Activated T-cell treated with anti-CD3 and anti-CD28 coated beads for 24 hours (primary cell): ENCODE data around the gene CYP2C8.
"Not testable (repeated sequence)": the region's sequence is repeated elsewhere in the genome, so short reads cannot be mapped to it uniquely, and the experiment has no call there.

Experiments used
- DNase-seq: peaks from one replicate; pipeline ENCODE4 v3.0.0-alpha.2; 2020; ENCODE audit warnings: low read depth

CYP2C8 gene

DNA sequence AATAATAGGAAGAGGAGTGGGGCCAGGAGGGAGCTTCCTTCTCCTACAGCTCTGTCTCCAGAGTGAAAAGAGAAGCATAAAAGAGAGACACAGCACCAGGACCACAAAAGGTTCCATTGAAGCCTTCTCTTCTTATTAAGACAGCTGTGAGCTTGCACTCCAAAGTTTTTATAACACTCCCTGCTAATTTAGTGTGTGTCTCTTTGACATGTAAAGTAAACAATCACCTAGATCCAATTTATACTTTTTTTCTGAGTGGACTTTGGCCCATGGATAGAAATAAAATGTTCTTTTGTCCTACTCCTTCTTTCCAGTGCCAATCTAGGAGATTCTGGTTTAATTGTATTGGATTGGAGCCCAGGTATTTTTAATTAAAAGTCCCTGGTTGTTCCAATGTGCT, at the start of gene CYP2C8:
CYP2C8 (minus strand) TSS at position 212 of the 400 bp plus-strand sequence; CDS start at position 117, 95 bp downstream.
- no peak for DNase-seq

DNA sequence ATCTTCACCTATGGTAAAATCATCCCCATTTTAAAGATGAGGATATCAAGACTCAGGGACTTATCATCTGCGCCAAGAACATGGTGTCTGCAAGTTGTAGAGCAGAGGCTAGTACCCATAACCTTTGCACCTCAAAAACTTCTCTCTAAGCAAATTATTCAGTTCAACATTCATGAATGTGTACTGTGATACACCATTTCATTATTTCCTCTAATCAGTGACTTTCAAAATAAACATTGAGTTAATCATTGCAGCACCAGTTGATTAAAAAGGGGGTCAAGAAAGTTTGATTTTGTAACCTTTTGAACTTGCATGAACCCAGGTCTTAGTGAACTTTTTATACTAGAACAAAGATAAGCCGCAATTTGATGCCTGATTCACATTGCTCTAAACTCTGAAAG, 47.6 kb upstream of the CYP2C8 start:
- no peak for DNase-seq

DNA sequence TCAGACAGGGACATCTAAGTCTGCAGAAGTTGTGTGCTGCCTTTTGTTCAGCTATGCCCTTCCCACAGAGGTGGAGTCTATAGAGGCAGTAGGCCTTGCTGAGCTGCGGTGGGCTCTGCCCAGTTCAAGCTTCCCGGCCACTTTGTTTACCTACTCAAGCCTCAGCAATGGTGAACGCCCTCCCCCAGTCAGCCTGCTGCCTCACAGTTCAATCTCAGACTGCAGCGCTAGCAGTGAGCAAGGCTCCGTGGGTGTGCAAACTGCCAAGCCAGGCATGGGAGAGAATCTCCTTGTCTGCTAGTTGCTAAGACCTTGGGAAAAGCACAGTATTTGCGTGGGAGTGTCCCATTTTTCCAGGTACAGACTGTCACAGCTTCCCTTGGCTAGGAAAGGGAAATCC, 41.5 kb upstream of the CYP2C8 start:
- not testable (repeated sequence) for DNase-seq

DNA sequence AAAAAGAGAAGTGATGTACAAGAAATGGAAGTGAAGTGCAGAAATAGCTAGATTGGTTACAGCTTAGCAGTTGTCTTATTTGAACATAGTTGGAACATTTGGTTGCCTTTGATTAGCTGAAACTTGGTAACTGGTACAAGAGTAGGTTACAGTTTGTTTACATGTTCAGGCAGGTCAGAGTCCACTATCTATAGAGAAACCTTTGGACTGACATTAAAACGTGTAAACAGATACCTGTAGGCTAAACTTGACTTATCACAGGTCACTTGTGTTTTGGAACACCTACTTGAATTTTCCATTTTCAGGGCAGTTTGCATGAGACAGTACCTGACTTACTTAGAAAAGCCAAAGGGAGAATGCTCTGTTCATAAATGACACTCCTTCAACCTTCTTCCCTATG, 28.5 kb upstream of the CYP2C8 start:
- no peak for DNase-seq

DNA sequence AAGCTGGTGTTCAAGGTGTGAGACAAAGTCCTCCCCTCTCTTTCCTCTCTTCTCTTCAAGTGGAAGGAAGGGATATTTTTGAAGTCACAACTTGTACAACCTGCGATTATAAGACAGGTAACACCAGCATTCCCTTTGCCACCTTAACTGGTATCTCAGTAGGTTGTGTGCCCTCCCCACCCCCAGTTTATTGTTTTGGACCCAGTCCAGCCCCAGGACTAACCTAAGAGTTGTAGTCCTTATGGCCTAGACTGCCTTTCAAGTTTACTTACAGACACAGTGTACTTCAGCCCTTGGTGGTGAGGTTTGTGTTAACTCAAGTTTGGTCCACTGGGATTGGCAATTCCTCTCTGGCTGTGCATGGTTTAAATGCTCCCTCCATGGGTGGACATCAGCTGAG, 26.8 kb upstream of the CYP2C8 start:
- DNase-seq: no peak

DNA sequence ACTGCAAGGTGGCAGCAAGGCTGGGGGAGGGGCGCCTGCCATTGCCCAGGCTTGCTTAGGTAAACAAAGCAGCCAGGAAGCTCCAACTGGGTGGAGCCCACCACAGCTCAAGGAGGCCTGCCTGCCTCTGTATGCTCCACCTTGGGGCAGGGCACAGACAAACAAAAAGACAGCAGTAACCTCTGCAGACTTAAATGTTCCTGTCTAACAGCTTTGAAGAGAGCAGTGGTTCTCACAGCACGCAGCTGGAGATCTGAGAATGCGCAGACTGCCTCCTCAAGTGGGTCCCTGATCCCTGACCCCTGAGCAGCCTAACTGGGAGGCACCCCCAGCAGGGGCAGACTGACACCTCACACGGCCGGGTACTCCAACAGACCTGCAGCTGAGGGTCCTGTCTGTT, 10.3 kb upstream of the CYP2C8 start:
- not testable (repeated sequence) for DNase-seq

DNA sequence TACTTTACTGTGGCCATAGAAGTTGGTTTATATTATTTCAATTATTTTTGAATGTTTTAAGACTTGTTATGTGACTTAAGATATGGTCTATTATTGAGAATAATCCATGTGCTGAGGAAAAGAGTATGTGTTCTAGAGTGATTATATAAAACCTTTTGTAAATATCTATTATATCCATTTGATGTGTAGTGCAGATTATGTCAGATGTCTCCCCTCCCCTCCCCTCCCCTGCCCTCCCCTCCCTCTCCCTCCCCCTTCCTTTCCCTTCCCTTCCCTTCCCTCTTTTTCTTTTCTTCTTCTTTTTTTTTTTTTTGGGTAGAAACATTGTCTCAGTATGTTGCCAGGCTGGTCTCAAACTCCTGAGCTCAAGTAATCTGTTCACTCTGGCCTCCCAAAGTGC, 8.3 kb upstream of the CYP2C8 start:
- no peak for DNase-seq

DNA sequence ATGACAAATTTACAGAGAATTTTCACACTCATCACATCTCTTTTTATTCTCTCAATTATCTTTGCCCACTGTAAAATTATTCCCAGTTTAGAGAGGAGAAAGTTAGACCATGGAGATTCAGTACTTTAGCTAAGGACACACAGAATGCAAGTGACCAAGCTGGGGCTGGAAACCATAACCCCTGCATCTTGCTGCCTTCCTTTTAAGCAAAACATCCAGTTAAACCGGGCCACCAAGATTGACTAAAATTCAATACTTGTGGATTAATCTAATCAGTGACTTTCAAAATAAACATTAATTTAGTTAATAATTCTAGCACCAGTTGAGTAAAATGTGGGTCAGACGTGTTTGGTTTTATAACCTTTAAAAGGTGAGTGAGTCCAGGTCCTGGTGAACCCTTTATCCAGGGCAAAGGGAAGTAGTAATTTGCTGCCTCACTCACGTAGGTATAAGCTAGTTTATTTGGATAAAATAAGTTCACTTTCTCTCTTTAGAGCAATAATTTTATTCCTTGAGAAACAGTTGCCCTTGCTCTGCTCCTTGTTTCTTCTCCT, 1.9 kb upstream of the CYP2C8 start:
- no peak for DNase-seq

DNA sequence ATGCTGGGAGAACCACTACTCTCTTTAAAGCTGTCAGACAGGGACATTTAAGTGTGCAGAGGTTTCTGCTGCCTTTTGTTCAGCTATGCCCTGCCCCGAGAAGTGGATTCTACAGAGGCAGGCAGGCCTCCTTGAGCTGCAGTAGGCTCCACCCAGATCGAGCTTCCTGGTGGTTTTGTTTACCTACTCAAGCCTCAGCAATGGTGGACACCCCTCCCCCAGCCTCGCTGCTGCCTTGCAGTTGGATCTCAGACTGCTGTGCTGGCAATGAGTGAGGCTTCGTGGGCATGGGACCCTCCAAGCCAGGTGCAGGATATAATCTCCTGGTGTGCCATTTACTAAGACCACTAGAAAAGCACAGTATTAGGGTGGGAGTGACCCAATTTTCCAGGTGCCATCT, 5.2 kb downstream of the CYP2C8 start:
- not testable (repeated sequence) for DNase-seq

DNA sequence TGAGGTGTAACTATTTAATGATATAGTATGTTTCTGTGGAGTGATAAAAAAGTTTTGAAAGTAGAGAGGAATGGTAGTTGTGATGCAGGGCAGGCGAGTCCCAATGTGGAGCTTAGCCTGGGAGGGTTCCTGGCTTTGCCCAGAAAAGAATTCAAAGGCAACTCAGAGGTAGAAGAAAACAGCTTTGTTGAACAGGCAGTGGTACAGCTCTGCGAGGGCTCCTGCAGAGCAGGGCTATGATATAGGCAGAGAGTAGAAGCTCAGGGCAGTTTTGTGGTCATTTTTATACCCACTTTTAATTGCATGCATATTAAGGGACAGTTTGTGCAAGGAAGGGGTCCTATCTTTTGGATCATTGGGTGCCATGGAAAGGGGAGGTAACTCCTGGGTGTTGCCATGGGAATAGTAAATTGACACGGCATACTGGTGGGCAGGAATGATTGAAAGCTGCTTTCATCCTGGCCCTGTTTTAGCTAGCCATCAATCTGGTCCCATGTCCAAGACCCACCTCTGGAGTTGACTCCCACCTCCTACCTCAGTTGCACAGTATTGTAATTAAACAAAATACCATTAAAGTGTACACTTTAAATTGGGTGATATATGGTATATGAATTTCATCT, 12.4 kb downstream of the CYP2C8 start:
- DNase-seq: no peak

DNA sequence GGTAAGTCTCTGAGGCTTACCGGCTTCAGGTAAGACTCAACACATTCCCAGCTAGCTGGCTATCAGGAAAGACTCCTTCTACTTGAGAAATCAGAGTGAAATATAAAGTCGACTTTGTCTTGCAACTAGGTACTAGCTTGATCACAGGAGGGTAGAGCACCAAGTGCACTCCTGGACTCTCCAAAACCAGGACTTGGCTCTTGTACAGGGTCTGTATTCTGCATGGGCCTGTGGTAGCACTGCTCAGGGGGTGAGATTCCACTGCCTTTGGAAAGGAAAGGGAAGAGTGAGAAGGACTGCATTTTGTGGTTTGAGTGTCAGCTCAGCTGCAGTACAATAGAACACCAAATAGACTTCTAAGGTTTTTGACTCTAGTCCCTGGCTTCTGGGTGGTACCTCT, 19.4 kb downstream of the CYP2C8 start:
- no peak for DNase-seq

DNA sequence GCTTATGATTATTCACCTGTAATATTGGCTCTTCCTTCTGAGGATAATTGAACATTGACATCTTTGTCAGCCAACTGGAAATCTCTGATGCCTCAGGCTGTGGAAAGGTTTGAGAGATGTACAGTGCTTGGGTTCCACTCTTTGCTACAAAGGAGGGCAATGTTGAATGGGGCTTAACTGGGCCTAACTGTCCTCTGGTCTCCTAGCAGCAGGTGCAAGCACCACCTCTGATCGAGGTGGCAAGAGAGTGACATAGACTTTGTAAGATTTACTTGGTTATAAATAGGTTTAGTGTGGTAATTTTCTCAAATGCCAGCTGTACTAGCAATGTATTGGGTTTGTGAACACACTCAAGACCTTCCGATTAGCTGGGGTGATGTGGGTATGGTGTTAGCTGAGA, 21.1 kb downstream of the CYP2C8 start:
- no peak for DNase-seq

DNA sequence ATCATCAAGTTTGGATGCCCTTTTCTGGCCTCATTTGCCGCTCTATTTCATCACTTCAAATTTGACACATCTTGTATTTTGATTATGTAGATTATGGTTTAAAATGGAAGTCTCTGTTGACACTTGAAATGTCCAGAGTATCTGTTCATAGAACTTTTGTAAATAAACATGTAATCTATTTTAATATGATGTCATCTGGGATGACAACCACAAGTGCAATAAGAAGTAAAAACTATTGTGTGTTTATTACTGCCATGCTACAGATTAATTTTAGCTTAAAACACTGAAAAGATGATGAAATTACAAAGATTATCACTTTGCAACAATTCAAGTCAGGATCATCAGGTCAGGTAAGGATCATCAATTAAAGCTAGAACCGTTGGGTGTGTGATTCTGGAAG, 30.0 kb downstream of the CYP2C8 start:
- DNase-seq: no peak

DNA sequence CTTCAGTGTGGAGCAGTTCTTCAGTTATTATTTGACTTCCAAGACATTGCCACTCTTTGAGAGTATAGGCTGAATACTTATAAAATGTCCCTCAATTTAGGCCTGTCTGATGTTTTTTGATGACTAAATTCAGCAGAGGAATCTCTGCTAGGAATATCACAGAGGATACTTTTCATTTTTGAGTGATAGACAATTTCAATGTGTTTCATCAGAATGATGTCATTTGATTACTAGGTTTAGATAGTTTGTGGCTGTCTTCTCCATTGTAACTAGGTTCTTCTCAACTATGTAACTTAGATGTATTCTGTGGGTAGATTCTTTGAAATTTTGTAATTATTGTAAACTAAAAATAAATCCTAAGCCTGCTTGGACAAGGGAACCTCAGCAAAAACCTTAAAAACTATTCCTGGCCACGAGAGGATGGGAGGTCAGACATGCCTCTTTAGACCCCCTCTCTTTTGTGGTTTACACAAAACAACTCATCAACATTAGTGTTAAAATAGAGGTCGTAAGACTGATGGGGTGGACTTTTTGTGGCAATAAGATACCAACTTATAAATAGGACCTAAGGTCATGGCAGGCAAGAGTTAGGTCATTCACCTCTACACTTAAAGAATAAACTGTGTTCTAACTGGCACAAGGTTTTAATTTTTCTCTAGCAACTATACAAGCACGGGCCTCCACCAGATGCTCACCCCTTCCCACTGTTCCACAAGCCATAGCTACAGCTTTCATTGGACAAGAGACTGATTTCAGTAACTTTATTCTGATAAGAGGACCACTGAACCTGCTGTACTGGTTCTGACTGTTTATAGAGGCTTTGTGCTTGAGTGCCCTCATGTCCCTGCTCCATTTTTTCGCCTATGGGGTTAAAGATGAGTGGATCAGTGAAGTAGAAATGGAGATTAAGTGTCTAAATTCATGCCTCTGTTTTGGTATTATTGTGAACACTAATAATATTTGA, 33.7 kb downstream of the CYP2C8 start:
- no peak for DNase-seq

DNA sequence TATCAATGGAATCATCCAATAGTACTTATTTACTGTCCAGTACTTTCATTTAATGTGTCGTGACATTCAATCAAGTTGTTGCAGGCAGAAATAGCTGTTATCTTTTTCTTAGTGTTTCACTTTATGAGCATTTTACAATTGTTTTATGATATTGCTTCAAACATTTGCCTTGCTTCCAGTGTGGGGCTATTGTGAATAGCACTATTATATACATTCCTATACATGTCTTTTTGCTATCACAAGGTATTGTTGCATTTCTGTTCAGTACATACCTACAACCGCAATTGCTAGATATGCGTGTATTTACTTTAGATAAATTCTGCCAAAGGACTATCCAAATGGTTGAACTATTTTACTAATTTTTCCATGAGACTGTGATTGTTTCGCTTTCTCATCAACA, 34.9 kb downstream of the CYP2C8 start:
- DNase-seq: no peak

DNA sequence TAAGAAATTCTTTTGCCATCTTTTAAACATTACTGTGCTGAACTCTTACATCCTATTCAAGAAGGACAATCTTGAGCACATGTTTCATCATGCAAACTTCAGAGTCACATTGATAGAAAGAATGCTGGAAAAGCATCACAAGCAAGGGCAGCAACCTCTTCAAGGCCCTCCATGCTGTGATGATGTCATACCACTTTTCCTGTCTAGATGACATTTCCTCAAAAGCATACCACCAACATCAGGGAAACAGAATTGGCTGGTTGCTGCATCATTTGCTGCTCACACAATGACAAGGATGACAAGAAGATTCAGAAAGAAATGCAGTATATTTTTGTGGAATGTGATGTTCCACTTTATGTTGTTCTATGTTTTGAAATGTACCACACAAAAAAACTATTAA, 37.6 kb downstream of the CYP2C8 start:
- DNase-seq: no peak

DNA sequence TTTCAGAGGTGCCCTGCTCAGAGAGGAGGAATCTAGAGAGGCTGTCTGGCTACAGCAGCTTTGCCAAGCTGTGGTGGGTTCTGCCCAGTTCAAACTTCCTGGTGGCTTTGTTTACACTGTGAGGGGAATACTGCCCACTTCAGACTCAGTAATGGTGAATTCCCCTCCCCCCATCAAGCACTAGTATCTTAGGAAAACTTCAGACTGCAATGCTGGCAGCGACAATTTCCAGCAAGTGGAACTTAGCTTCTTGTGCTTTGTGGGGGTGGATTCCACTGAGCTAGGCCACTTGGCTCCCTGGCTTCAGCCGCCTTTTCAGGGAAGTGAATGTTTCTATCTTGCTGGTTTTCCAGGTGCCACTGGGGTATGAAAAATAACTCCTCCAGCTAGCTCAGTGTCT, 42.8 kb downstream of the CYP2C8 start:
- no peak for DNase-seq

DNA sequence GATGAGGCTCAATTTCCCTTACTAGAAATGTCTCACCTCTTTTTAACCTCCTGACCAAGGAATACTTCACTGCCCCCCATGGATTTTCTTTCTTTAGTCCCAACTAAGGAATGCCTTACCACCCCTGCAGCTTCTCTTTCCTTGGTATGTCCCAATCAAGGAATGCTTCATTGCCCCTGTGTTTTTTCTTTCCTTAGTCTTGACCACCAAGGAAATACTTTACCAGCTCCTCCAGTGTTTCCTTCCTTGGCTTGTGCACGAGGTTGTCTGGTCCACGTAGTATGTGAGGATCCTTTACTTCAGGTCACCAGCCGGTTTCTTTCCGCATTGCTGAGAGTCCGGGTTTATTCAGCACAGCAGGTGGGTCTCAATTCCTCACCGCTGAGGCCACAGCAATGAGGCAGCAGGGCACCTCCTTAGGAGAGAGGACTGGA, 71.5 kb downstream of the CYP2C8 start:
- no peak for DNase-seq

DNA sequence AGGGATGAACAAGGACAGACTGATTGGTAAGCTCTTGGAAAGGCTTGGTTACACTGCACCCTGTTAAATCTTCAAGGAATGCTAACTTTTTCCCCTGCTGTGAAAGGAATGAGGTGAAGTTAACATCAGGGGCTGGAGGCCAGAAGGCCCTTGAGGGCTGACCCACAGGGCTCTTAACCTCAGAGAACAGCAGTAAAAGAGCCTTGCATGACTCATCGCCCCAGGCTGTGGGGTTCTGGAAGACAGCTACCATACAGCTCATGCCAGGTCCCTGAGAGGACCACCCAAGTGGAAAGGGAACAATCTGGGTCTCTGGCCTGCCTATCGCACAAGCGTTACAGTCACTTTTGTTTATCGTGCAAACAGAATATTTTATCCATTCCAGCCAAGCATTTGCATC, 76.5 kb downstream of the CYP2C8 start:
- no peak for DNase-seq

DNA sequence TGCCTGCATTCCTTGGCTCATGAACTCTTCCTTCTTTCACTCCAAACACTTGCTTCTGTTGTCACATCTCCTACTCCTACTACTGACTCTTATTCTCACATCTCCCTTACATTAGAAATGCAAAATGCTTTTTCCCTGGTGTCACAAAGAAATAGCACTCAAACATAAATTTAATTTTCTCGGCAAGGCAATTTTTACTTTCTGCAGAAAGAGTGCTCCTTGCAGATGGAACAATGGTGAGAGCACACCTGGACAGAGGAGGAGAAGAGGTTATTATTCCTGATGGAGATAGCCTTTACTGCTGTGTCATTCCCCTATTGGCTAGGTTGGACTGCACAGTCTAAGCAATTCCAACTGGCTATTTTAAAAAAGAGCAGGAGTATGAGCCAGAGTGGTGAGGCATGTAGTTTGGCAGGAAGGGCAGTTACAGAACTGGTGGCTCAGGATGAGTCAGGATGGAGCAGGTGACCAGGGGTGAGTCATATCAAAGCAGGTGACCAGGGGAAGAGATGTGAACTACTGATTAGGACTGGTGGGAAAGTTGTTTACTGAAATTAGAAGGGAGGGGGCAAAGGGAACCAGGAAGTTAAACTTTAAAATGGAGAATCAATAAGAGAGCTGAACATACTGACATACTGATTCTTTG, 77.9 kb downstream of the CYP2C8 start:
- DNase-seq: no peak

DNA sequence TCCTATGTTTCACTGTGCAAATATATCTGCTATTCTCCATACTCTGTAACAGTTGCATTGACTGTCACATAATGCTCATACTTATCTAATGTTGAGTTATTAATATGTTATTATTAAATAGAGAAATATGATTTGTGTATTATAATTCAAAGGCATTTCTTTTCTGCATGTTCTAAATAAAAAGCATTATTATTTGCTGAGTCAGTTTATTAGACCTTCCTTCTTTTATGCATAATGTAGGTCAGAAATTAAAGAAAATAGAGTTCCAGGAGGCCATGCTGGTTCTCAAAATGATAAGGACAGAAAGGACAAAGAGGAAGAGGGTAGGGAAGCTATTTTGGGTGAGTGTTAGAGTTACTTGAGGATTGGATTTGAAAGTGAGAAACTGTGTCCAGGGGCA, 80.1 kb downstream of the CYP2C8 start:
- no peak for DNase-seq
